GM12891 (cell line): ENCODE measurements around the gene CREB3L1.
A peak's percentile ranks its signal among the peaks of the same experiment; 100 is the strongest.

Experiments used
- DNase-seq: peaks from one replicate; pipeline ENCODE4 v3.0.0; 2011; ENCODE audit warnings: low spot score; ENCODE audit not compliant: insufficient read length
- FAIRE-seq: peaks from 2 replicates; lab custom pipeline; 2011; peaks lifted over from hg19 to GRCh38; lab: Jason Lieb, UNC
- PAX5 ChIP-seq: IDR thresholded peaks from 2 replicates; pipeline ENCODE4 v1.6.1; 2011; ENCODE audit warnings: low read length, moderate library complexity, mild to moderate bottlenecking; ENCODE audit not compliant: insufficient read depth, severe bottlenecking
- POLR2A ChIP-seq: IDR thresholded peaks from 2 replicates; pipeline ENCODE4 v1.6.1; 2011; ENCODE audit warnings: low read depth, low read length, control low read depth
- POLR2AphosphoS5 ChIP-seq: IDR thresholded peaks from 2 replicates; pipeline ENCODE4 v1.6.1; 2011; ENCODE audit warnings: low read depth, low read length, control low read depth
- POU2F2 ChIP-seq: IDR thresholded peaks from 2 replicates; pipeline ENCODE4 v1.6.1; 2011; ENCODE audit warnings: low read depth, mild to moderate bottlenecking, control low read depth, low read length, moderate library complexity
- SPI1 ChIP-seq: IDR thresholded peaks from 2 replicates; pipeline ENCODE4 v1.6.1; 2011; ENCODE audit warnings: low read depth, low read length, control low read depth
- TAF1 ChIP-seq: IDR thresholded peaks from 2 replicates; pipeline ENCODE4 v1.6.1; 2011; ENCODE audit warnings: low read depth, low read length, control low read depth

CREB3L1 gene

DNA sequence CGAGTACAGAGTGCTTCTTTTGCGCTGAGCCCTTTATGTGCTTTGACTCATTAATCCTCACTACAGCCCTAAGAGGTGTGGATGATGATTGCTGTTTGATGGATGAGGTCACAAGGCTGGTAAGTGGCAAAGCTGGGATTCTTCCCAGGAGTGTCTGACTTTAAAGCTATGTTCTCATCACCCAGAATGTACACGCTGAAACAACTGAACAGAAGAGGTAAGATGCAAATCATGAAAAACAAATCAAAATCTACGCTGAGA, 37.7 kb upstream of the CREB3L1 start:
- no peak for DNase-seq
- FAIRE-seq = no peak
- no peak for TF ChIP-seq TAF1
- TF ChIP-seq SPI1 = no peak

DNA sequence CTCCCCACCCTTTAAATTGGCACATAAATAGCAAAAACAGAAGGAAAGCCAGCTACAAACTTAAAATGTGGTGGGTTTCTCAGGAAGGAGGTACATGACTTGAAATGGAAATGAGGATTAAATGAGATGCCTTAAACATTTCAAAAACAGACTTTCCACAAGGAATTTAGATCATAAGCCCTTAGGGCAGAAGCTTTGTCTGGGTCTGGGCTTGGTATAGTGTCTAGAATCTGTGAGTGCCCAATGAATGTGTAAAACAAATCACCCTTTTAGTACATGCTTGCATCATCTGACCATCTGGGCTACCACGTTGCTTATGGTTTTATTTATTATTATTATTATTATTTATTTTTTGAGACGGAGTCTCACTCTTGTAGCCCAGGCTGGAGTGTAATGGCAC, 37.1 kb upstream of the CREB3L1 start:
- TF ChIP-seq POU2F2 = no peak
- TF ChIP-seq PAX5 = no peak
- TF ChIP-seq SPI1 = no peak
- TF ChIP-seq POLR2A = no peak
- TF ChIP-seq POLR2AphosphoS5 = no peak
- no peak for TF ChIP-seq TAF1
- no peak for FAIRE-seq
- DNase-seq = no peak

DNA sequence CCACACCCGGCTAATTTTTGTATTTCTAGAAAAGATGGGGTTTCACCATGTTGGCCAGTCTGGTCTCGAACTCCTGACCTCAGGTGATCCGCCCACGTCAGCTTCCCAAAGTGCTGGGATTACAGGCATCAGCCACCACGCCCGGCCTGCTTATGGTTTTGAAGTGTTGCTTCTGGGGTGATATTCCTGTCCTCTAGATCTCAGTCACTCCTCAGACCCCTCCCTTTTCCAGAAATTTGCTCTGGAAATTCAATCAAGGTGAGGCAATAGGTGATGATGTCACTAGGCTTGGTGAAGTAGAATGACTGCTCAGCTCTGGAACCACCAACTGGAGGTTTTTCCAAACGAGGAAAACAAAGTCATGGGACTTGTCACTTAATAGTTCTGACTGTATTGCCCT, 36.6 kb upstream of the CREB3L1 start:
- FAIRE-seq = no peak

DNA sequence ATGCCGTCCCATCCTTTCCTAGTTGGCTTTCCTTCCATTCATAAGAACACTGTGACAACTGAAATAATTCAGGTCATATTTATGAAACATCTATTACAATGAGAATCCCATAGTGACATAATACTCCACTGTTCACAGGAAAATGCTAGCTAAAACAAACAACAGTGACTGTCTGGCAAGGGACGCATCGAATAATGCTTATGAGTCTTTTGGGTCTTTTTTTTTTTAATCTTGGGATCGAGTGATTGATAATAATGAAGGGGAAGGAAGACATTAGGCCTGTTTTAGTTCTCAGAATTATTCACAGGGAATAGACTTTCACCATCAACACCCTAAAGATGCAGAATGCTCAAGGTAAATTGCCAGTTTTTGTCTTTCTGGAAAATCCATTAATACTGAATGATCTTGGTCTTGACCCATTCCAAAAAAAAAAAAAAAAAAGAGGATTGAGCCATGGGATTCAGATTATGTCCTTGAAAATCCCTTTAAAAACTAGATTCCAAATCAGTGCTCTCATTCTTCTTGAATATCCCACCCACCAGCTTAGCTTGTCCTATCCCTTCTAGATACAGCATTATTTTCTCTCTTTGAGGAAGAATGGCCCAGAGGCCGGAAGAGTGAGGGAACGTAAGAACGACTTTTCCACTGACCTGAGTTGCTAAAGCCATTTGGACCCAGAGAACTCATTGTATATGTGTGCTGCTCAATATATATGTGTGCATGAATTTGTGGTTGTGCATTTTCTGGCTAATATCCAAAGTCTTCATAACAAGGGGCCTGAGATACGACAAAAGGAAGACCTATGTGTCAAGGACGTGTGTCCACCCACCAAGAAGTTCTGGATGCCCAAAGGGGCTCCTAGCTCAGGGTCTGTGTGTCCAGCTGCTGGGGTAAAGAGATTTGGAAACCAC, 35.2 kb upstream of the CREB3L1 start:
- TF ChIP-seq SPI1 (no peak), POLR2A (no peak), TAF1 (no peak), PAX5 (no peak), POLR2AphosphoS5 (no peak), POU2F2 (no peak)
- DNase-seq (no peak), FAIRE-seq (no peak)

More for the DNA sequence above, 36.6 kb upstream of the CREB3L1 start:
- DNase-seq = no peak
- no peak for TF ChIP-seq TAF1
- no peak for TF ChIP-seq POU2F2
- TF ChIP-seq PAX5 = no peak
- no peak for TF ChIP-seq POLR2AphosphoS5
- TF ChIP-seq POLR2A = no peak

DNA sequence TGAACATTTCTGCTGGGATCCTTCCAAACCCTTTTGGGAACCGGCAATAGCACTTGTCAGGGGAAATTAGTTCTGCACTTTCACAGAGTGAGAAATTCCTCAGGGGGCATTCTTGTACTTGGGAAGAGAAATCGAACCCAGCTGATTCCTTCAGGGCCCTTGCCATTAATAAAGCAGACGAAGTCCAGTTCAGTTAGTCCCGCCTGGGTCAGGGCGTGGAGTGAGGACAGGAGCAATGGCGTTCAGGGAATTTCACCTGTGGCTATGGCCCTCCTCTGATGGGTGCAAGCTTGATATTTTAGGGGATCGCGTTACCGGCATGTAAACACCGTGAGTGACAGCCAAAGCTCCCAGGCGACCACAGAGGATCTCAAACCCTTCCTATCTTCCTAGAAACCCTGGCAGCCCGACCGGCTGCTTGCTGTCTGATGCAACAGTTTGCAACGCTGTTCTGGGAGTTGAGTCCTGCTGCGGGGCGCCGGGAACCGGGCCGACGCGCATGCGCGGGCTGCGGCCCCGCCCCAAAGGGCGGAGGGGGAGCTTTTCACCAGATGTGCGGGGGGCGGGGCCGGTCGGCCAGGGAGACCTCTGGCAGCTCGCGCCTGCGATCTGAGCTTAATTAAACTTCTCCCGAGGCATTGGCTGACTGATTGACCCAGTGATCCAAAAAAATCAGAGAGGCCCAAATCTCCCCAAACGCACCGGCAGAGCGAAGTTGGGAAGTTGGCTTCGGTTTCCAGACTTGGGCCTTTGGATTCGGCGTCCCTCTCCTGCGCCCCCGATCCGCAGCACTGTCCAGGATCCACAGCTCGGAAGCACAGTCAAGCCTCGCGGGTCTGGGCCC, 34.3 kb upstream of the CREB3L1 start:
- DNase-seq (peak; percentile 88), FAIRE-seq (peak; percentile 61)
- TF ChIP-seq POU2F2 (no peak), POLR2AphosphoS5 (peak; percentile 43; the same call in 1 of the 2 replicates), POLR2A (peak; percentile 48; the same call in 1 of the 2 replicates), TAF1 (no peak)

DNA sequence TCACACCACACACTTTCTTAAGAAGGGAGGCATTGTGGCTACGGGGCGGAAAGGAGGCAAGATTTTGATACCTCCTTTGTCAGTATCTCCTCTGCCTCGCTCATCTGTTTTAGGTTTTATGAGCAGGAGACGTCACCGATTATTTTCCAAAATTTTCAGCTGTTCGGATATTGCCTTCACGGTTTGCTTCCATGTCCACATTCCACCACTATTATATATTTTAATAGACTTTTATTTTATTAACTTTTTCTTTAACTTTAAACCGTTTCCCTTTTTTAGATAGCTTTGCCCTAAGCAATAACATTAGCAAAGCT, 33.7 kb upstream of the CREB3L1 start:
- DNase-seq (no peak), FAIRE-seq (no peak)
- no peak for TF ChIP-seq POU2F2
- no peak for TF ChIP-seq POLR2A
- no peak for TF ChIP-seq PAX5
- TF ChIP-seq SPI1 = no peak
- no peak for TF ChIP-seq POLR2AphosphoS5
- TF ChIP-seq TAF1 = no peak

DNA sequence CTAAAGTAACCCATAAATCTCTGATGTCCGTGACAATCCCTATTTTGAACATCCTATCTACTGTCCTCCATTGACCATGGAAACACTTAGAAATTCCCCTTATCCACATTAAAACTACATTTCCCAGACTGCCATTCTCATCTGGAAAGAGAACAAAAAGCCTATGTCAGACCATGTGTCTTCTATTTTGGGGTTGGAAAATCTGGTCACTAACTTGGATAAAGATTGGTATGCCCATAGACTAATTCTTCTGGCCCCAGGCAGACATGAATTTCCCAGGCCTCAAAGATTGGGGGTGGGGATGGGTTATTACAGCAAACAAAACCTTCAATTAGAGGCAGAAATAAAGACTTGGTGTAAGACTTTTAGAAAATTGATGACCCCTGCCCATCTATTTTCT, 30.9 kb upstream of the CREB3L1 start:
- TF ChIP-seq SPI1 (no peak), TAF1 (no peak), PAX5 (no peak), POU2F2 (no peak), POLR2AphosphoS5 (no peak), POLR2A (no peak)
- FAIRE-seq = no peak
- DNase-seq = no peak

- no peak for DNase-seq
- TF ChIP-seq SPI1 (no peak), PAX5 (no peak)
- no peak for FAIRE-seq
Measured at GRCh38 chr11:46247090-46247489, 30.4 kb upstream of the CREB3L1 start.

DNA sequence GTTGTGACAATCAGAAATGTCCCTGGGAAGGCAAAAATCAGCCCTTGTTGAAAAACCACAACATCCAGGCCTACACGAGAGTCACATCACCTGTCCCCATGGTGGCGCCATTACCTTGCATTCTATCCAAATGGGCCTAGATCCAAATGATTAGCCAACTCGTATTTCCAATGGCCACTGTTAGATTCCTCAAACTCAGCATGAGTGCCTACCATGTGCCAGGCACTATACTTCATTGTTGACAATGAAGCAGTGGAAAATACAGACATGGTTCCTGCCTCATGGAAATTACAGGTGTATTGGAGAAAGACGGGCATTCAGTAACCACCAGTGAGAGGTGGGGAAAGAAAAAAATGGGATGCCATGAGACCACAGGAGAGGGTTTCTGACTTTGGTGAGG, 29.8 kb upstream of the CREB3L1 start:
- DNase-seq (no peak), FAIRE-seq (no peak)
- TF ChIP-seq POLR2A = no peak
- no peak for TF ChIP-seq TAF1
- TF ChIP-seq SPI1 = no peak
- no peak for TF ChIP-seq PAX5
- no peak for TF ChIP-seq POU2F2
